NK-92 treated with Interleukin-12 subunit alpha and Interleukin-12 subunit beta, amount 100 ng/mL, for 24 hours (cell line): ENCODE data around the gene SMG6.
A peak's percentile ranks its signal among the peaks of the same experiment; 100 is the strongest.

Experiments
- DNase-seq: peaks from one replicate; lab custom pipeline; 2025; lab: John Stamatoyannopoulos, UW

SMG6 gene

GRCh38 chr17:2105663-2106062, 197.9 kb downstream of the SMG6 start:
- no peak for DNase-seq

DNA sequence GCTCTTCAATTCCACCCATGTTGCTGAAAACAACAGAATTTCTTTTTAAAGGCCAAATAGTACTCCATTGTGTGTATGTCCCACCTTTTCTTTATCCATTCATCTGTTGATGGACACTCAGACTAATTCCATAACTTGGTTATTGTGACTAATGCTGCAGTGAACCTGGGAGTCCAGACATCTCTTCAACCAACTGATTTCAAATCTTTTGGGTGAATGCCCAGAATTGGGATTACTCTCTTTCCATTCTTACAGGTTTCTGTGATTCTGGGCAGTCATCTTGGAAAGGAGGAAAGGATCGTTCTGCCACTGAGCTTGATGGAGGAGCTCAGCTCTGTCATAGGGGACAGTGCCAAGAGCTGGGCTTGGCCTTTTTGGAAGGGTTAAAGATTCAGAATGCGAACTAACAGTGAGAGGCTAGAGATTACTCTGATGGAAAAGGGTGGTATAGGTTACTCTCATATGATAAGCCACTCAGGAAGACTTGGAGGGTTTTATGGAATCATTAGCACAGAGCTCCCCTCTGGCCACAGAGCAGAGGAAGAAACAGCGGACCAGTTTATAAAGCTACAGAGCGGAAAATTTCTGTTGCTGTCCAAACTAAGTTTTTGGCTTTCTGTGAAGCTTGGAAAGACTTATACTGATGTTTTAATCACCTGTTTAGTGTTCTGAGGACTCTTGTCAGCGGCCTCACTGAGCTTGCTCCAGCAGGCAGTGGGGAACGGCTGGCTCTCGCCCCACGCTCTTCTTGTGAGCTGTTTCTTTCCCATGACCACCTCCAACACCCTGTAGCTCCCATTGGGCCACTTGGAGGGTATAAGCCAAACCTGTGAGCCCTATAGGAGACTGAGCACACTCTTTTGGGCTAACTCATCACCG, 200.4 kb downstream of the SMG6 start:
- no peak for DNase-seq

- no peak for DNase-seq
Measured at GRCh38 chr17:2101448-2102257, 201.9 kb downstream of the SMG6 start.

DNA sequence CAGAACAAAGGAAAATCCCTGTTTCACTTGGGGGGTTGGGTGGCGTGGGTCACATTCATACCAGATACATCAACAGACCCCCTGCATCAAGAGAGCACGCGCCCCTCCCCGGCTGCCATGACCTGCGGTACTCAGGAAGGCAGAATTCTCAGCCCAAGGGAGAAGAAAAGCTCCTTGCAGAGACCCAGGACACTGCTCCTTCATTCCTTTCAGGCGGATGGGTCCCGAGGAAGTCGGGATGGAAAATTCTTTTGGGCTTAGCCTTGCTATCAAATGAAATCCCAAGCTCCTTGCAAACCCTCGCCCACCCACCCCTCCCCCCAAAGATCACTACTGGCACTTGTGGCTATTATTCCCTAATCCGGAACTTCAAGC, 208.1 kb downstream of the SMG6 start:
- no peak for DNase-seq

GRCh38 chr17:2094891-2095535, 208.6 kb downstream of the SMG6 start:
- no peak for DNase-seq

GRCh38 chr17:2093349-2093748, 210.2 kb downstream of the SMG6 start:
- no peak for DNase-seq

- DNase-seq: no peak
Measured at GRCh38 chr17:2092253-2092652, 211.3 kb downstream of the SMG6 start.

DNA sequence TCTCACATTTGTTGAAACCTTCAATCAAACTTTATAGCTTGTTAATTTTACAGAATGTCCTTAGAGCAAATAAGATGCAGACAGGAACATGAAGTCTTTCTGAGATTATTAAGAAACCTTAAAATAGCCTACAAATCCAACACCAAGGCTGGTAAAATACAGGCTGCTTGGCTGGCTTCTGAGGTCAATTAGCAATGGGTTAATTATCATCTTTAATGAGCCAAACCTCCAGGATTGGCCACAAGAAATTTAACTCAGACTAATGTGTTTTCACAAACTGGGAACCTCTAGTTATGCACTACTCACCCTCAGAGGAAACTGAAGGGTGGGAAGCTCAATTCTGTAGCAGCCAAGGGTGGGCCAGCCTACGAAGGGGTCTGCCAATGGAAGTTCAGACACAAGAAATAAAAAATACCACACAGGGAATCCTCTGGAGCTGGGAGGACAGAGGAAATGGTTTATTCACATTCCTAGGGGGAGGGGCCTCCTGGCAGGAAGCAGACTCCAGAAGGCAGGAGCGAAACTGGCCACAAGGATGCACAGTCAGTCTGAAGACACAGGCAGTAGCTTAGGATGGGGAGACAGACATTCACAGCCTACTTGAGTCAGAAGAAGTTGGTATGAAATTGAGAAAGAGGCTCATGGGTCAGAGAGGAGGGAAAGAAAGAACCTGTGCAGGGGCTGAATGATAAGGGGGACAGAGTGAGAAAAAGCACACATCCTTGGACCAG, 212.6 kb downstream of the SMG6 start:
- DNase-seq: no peak

DNA sequence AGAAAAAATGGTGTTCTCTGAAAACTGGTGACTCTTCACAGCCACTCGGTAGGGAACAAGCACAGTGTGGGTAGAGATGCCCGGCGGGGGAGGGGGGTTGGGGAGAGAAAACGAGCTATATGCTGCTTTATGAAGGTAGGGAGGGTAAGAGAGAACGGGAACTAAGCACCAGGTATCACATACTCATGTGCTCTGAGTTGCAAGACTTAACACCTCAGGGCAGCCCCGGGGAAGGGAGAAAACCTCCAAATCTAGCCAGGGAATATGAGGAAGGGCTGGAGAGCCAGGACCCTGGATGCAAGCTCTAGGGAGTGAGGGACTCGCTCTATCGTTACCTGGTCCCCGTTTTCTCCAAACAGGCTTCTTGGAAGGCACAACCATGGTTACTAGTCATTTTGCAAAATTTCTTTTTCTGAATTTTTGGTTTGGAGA, 213.4 kb downstream of the SMG6 start:
- no peak for DNase-seq

DNA sequence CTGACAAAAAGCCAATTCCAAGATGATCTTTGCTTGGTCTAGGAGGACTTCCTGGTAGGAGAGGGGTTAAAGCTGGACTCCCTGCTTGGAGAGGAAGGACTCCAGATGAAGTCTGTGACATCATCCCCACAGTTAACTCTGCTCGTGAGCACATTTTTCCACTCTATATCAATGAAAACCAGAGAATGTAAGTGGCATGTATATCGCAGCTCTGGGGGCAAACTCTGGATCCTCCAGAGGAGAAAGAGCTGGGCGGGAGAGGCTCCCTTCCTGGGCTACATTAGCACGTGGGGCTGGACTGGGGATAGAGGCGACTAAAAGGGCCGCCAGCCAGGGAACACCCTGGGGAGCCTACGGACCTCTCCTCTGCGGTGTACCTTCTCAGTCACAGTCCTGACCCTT, 214.6 kb downstream of the SMG6 start:
- DNase-seq: no peak

DNA sequence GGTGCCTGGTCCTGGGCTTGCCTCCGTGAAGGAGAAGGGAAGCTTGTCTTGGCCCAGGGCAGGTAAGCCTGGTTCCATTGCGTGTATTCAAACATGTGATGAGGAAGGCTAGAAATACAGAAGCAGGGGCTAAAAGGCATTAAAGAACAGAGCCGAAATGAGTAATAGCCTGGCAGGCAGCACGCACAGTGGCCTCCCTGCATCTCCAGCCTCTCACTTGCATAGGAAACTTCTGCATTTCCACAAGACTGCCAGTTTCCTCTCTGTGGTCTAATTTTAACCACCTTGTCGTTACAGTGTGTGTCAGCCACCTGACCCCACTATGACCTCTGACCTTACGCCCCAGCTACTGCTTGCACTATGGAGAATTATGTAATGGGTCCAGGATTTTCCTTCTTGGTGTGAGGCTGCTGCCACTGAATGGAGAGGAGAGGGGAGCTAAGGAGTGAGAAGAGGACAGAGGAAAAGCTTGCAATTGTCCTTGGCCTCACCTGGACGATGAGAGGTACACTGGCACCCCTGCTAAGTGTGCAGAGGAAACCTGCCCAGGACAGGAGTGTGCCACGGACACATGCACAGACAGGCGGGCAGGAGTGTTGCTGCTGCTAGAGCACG, 215.9 kb downstream of the SMG6 start:
- peak; percentile 27 for DNase-seq

GRCh38 chr17:2086306-2086705, 217.3 kb downstream of the SMG6 start:
- DNase-seq: no peak

- no peak for DNase-seq
Measured at GRCh38 chr17:2085648-2085949, 218.0 kb downstream of the SMG6 start.

GRCh38 chr17:2084766-2085647, 218.6 kb downstream of the SMG6 start:
- no peak for DNase-seq

- DNase-seq: no peak
Measured at GRCh38 chr17:2084036-2084765, 219.4 kb downstream of the SMG6 start.

DNA sequence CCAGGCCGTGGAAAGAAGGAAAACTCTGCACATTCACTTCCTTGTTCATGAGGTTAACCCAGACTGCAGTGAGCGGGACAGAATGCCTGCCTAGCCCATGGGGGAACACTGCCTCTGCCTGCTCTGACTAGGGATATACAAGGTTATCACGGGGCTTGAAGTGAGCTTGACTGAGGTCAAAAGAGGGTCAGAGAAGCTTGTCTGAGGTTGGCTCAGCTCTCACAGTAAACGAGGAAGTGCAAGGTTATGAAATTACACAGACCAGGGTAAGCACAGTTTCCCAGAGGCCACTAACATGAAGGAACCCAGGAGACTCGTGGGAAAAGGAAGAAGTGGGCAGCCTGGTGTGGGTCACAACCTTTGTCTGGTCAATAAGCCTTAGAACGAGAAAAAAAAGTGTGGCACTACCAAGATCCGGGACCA, 220.0 kb downstream of the SMG6 start:
- no peak for DNase-seq

DNA sequence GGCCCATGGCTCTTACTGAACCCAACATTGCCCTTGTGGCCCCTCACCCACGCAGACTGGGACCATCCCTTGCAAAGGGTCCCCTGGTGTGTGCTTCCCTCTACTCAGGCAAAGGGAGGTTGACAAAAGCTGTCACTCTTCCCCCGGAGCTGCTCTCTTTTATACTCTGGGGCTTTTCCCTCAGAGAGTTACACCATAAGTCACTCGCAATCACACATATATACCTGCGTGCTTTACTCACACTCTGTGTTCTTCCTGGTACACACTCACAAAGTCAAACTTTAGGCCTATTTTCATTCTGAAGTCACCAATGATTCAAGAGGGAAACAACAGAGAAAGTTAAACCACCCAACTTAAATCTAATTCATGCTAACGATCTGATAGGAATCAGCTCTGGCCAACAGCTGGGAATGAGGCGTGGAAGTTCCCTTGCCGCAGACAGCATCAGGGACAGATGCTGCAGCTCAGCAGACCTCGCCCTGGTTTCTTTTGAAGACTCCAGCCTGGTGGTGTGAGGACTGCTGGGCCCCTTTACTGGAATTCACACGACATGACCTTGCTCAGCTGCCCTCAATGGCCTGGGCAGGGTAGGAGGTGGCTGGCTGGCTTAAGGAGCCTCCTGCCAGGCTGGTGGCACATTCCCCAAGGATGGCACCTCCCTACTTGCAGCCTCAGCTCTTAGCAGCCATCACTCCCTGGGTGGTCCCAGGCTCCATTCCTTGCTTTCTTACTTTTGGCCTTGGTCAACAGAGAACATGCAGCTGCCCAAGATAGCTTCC, 221.4 kb downstream of the SMG6 start:
- DNase-seq: no peak

DNA sequence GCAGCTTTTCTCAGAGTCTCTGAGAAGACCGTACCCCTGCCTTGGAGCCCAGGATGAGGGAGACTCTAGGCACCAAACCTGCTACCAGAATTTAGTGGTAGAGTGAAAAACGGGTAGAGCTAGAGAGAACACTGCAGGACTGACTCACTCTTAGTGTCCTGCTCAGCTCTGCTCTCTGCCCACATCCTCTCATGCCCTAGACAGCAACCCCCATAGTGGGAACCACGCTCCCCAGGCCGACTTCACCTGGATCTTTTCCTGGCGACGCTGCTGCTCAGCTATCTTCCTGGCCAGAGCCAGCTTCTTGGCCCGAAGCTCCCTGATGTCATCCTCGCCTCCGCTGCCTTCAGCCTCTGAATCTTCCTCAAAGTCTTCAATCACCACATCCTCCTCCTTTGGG, 222.0 kb downstream of the SMG6 start:
- DNase-seq: no peak

DNA sequence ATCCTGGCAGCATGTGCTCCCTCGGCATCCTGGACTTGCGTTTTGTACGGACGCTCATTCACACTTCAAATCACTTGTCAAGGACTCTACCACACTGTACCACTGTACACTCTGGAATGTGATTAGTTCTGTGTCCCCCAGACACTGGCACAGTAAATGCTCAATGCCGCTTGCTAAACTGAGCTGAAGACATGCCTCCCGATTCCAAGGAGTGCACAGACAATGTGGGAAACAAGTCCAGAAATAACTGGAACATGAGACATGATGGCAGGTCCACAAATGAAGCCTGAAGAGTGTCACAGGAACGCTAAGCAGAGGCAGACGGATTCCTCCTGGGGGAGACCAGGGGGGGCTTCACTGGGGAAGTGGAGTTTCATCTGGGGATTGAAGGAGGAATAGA, 226.5 kb downstream of the SMG6 start:
- DNase-seq: no peak
